Transverse colon (tissue), 3 donors: Measurements from ENCODE around the gene CFAP52.

Source experiments
- POLR2A ChIP-seq: fragments of 450-650 bp; IDR thresholded peaks from one replicate; pipeline ENCODE4 v1.6.1; 2016; ENCODE audit warnings: antibody characterized with exemption, mild to moderate bottlenecking, moderate library complexity
- TF ChIP-seq, protein P1 (sequence below), 5 experiments: fragments of 200-600 bp in 3 of 5; fragments of 450-650 bp in 2 of 5; sonication (generic) in 3 of 5; IDR thresholded peaks; 1 replicate in 2 of 5; 2 replicates in 3 of 5; pipeline ENCODE4 v1.5.1; 2016 to 2017; ENCODE audit warnings: antibody characterized with exemption in 5 of 5, inconsistent platforms in 3 of 5, mild to moderate bottlenecking in 2 of 5, moderate library complexity in 1 of 5

DNA sequence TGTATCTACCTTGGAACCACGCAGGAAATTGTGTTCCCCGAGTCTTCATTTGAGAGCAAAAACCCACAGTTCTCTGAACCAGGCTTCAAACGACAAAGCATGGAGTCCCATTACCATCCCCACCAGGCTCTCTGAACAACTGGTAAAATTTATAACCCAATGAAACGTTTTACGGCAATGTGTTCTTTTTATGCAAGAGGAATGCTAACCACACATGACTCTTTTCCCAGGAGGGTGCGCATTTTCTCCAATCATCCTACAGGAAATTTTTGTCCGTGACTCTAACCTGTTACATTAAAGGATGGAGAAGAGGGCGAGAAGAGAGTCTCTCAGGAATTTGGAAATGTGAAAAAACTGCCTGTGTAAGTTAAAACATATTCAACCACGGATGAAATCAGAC lies 18.6 kb upstream of the CFAP52 start:
- TF ChIP-seq, protein P1, sequence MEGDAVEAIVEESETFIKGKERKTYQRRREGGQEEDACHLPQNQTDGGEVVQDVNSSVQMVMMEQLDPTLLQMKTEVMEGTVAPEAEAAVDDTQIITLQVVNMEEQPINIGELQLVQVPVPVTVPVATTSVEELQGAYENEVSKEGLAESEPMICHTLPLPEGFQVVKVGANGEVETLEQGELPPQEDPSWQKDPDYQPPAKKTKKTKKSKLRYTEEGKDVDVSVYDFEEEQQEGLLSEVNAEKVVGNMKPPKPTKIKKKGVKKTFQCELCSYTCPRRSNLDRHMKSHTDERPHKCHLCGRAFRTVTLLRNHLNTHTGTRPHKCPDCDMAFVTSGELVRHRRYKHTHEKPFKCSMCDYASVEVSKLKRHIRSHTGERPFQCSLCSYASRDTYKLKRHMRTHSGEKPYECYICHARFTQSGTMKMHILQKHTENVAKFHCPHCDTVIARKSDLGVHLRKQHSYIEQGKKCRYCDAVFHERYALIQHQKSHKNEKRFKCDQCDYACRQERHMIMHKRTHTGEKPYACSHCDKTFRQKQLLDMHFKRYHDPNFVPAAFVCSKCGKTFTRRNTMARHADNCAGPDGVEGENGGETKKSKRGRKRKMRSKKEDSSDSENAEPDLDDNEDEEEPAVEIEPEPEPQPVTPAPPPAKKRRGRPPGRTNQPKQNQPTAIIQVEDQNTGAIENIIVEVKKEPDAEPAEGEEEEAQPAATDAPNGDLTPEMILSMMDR (IDR thresholded peaks at IDR 0.05): no peak
- TF ChIP-seq POLR2A: no peak
